Fibroblast of the aortic adventitia (primary cell): Measurements from ENCODE around the gene RIMOC1. TPM values are rescaled to one million over a fixed set of nuclear protein-coding genes. Genes with fewer than 3 reads are reported as not detected.
"Not testable (repeated sequence)": the region's sequence is repeated elsewhere in the genome, so short reads cannot be mapped to it uniquely, and the experiment has no call there.

Experiments used
- DNase-seq: peaks from one replicate; pipeline ENCODE4 v3.0.0-alpha.2; 2010; ENCODE audit warnings: low read depth
- H3K4me3 ChIP-seq: 2 replicates; pipeline ENCODE4 v1.5.1; 2011; ENCODE audit warnings: low read depth, mild to moderate bottlenecking, control low read depth, low read length, moderate library complexity
- total RNA-seq: library from RNA; depleted of rRNA; stranded (reverse); fragments of >200 nt; gene quantifications from 2 replicates; pipeline ENCODE4 v1.2.3, GENCODE V29; 2012; ENCODE audit warnings: low replicate concordance
- TF ChIP-seq, protein P1 (sequence below): IDR thresholded peaks from 2 replicates; pipeline ENCODE4 v1.5.1; 2011; ENCODE audit warnings: mild to moderate bottlenecking, low read length, control low read depth, inconsistent platforms; ENCODE audit not compliant: insufficient read depth

The RIMOC1 gene
- total RNA-seq, 1 donor, result 40.9 TPM

DNA sequence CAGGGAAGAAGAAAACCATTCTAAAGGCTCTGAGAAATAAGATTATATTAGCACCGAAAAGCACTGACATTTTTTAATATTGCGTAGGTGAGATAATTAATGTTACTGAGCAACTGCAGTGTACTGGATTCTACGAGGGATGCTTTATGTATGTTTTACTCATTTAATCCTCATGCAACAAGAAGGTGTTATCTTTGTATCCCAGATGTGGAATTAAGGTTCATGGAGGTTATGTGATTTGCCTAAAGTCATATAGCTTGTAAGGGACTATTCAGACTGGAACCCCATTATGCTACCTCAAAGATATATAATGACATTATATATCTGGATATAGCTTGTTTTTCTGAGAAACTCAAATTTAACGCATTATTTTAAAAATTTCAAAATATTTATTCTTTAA, 23.5 kb downstream of the RIMOC1 start:
- TF ChIP-seq, protein P1, sequence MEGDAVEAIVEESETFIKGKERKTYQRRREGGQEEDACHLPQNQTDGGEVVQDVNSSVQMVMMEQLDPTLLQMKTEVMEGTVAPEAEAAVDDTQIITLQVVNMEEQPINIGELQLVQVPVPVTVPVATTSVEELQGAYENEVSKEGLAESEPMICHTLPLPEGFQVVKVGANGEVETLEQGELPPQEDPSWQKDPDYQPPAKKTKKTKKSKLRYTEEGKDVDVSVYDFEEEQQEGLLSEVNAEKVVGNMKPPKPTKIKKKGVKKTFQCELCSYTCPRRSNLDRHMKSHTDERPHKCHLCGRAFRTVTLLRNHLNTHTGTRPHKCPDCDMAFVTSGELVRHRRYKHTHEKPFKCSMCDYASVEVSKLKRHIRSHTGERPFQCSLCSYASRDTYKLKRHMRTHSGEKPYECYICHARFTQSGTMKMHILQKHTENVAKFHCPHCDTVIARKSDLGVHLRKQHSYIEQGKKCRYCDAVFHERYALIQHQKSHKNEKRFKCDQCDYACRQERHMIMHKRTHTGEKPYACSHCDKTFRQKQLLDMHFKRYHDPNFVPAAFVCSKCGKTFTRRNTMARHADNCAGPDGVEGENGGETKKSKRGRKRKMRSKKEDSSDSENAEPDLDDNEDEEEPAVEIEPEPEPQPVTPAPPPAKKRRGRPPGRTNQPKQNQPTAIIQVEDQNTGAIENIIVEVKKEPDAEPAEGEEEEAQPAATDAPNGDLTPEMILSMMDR, result no peak
- DNase-seq, result no peak
- H3K4me3 ChIP-seq, result no peak overlapping the region

GRCh38 chr5:41929035-41929434, 24.9 kb downstream of the RIMOC1 start:
- TF ChIP-seq, protein P1, result no peak
- no peak overlapping the region for H3K4me3 ChIP-seq
- no peak for DNase-seq

GRCh38 chr5:41932770-41933169, 28.6 kb downstream of the RIMOC1 start:
- TF ChIP-seq, protein P1, result no peak
- no peak overlapping the region for H3K4me3 ChIP-seq
- DNase-seq, result no peak

DNA sequence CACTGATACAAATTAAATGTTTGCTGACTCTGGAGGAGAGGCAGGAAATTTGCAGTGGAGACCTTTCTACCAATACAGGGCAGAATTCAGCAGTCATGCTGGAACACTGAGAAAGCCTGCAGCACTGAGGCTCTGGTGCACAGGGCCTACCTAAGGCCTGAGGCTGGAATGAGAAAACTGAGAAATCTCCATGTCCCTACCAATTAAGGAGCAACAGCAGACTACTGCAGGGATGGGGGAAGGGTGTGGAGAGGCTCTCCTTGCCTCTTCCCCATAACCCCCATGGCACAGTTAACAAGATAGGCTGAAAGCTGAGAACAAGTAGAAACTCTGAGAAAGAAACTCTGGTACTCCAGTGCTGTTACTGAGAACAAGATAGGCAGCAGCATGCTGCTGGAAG, 31.4 kb downstream of the RIMOC1 start:
- TF ChIP-seq, protein P1, result no peak
- H3K4me3 ChIP-seq, result no peak overlapping the region
- no peak for DNase-seq

DNA sequence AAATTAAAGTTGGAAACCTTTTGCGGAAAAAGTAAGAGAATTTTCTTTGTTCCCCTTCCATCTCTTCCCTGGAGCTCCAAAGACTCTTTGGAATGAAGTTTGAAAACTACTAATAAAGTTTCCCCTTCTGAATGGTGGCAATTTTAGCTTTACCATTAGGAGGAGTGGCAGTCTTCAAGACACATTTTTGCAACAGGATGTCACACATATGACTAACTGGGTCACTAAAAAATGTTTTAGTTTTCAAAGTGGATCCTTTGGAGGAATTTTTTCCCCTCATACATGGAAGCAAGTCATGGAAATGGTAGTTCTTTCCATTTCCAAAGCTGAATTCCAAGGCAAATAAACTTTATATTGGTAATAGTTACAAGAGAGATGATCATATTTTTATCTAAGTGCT, 36.5 kb downstream of the RIMOC1 start:
- H3K4me3 ChIP-seq, result no peak overlapping the region
- TF ChIP-seq, protein P1, result no peak
- no peak for DNase-seq

DNA sequence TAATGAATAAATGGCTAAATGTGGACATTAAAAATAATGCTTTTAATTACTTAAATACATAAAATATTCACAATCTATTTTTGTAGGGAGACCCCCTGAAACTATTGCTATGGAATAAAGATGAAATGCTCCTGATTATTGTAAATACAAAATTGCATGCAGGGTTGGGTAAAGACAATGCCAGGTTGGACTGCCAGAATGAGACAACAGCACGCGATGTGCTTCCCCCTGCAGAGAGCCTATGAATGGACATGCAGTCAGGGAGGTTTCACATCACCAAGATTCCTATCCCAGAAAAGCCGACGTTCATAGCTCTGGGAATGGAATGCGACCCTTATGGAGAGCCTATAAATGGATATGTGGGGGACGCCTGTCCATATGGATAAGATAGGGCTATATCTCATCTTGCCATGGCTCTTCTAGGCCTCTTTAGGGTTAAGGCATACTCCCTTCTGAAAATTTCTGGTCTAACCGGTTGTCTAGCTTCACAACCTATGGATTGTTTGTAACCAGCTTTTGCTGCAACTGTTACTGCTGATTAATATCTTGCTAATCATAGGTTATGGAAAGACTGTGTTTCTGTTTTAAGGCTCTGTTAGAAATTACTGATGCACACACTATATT, 41.3 kb downstream of the RIMOC1 start:
- DNase-seq, H3K4me3 ChIP-seq: not testable (repeated sequence)

DNA sequence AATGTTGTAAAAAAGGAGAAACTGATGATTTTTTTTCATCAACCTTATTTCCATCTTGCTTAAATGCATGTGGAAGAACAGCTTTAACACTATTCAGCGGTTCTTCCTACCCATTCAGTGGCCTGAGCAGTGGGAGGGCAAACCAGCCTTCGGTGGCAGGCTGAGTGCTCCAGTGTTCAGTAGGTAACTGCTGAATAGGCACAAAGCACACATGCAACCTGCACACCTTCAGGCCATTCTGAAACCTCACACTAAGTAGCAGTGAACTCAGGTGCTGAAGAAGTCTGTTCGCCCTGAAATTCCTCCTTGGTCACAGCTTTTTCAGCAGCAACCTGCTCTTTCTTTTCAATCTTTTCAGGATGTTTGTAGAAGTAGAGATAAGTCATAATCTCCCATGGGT, 47.1 kb downstream of the RIMOC1 start:
- no peak overlapping the region for H3K4me3 ChIP-seq
- no peak for DNase-seq
- TF ChIP-seq, protein P1, result no peak

Other genes starting within 250 kb of the RIMOC1 start
- gene OXCT1, start 33.9 kb upstream of the RIMOC1 start, total RNA-seq, result 35.7 and 36.4 TPM in 2 replicates
- gene FBXO4, start 20.9 kb downstream of the RIMOC1 start, total RNA-seq, result 10.5 and 25.0 TPM in 2 replicates